Smooth muscle cell (in vitro differentiated cells): ENCODE data around the gene PLAC9. TPM values are rescaled to one million over a fixed set of nuclear protein-coding genes. Genes with fewer than 3 reads are reported as not detected.

Experiments
- DNase-seq: peaks from one replicate; lab custom pipeline; 2025; ENCODE audit not compliant: unreplicated experiment; lab: John Stamatoyannopoulos, UW
- H2AFZ ChIP-seq: fragments of 200-600 bp; sonication (generic); 2 replicates; pipeline ENCODE4 v1.6.0; 2016; ENCODE audit warnings: antibody characterized with exemption, low read depth, mild to moderate bottlenecking
- H3F3A ChIP-seq: fragments of 200-600 bp; sonication (generic); 2 replicates; pipeline ENCODE4 v1.6.0; 2017; ENCODE audit warnings: antibody characterized with exemption, low read depth
- H3K27ac ChIP-seq: fragments of 200-600 bp; sonication (generic); 2 replicates; pipeline ENCODE4 v1.5.1; 2016; ENCODE audit warnings: low read depth, mild to moderate bottlenecking
- H3K27me3 ChIP-seq: fragments of 200-600 bp; sonication (generic); 2 replicates; pipeline ENCODE4 v1.6.1; 2016; ENCODE audit warnings: low read depth, mild to moderate bottlenecking
- H3K36me3 ChIP-seq: fragments of 200-600 bp; sonication (generic); 2 replicates; pipeline ENCODE4 v1.5.1; 2016; ENCODE audit warnings: low read depth
- H3K4me1 ChIP-seq: fragments of 200-600 bp; sonication (generic); 2 replicates; pipeline ENCODE4 v1.5.1; 2016; ENCODE audit warnings: low read depth
- H3K4me2 ChIP-seq: fragments of 200-600 bp; sonication (generic); 2 replicates; pipeline ENCODE4 v1.6.0; 2016; ENCODE audit warnings: mild to moderate bottlenecking
- H3K4me3 ChIP-seq: fragments of 200-600 bp; sonication (generic); 2 replicates; pipeline ENCODE4 v1.5.1; 2016; ENCODE audit warnings: mild to moderate bottlenecking
- H3K79me2 ChIP-seq: fragments of 200-600 bp; sonication (generic); 2 replicates; pipeline ENCODE4 v1.6.0; 2016; ENCODE audit warnings: low read depth, mild to moderate bottlenecking
- H3K9ac ChIP-seq: fragments of 200-600 bp; sonication (generic); 2 replicates; pipeline ENCODE4 v1.6.0; 2016; ENCODE audit warnings: low read depth
- H3K9me3 ChIP-seq: fragments of 200-600 bp; sonication (generic); replicated peaks from 2 replicates; pipeline ENCODE4 v1.5.1; 2016; ENCODE audit warnings: low read depth
- H4K20me1 ChIP-seq: fragments of 200-600 bp; sonication (generic); 2 replicates; pipeline ENCODE4 v1.6.0; 2016; ENCODE audit warnings: low read depth
- WGBS: methylation state at CpG from one replicate; pipeline ENCODE4 v1.1.7; 2016; ENCODE audit warnings: low lambda C conversion rate; 5-methylcytosine and 5-hydroxymethylcytosine counted together
- polyA plus RNA-seq: library from polyadenylated mRNA; unstranded; fragments of >200 nt; fragmentation: Nextera tagmentation; extraction: Ambion mirVana; gene quantifications from 2 replicates; pipeline ENCODE4 v1.2.1, GENCODE V29; 2016
- total RNA-seq: library from RNA; depleted of rRNA; stranded (reverse); fragments of >200 nt; gene quantifications from 2 replicates; pipeline ENCODE4 v1.2.3, GENCODE V29; 2014
- TF ChIP-seq, protein P1 (sequence below): fragments of 200-600 bp; sonication (generic); IDR thresholded peaks from 2 replicates; pipeline ENCODE4 v1.5.1; 2017; ENCODE audit warnings: borderline replicate concordance, mild to moderate bottlenecking, antibody characterized with exemption; ENCODE audit not compliant: insufficient read depth, poor library complexity, severe bottlenecking

PLAC9 gene
- total and polyA plus RNA-seq, 2 experiments from 2014 or later = 1.5 to 23.7 TPM

DNA sequence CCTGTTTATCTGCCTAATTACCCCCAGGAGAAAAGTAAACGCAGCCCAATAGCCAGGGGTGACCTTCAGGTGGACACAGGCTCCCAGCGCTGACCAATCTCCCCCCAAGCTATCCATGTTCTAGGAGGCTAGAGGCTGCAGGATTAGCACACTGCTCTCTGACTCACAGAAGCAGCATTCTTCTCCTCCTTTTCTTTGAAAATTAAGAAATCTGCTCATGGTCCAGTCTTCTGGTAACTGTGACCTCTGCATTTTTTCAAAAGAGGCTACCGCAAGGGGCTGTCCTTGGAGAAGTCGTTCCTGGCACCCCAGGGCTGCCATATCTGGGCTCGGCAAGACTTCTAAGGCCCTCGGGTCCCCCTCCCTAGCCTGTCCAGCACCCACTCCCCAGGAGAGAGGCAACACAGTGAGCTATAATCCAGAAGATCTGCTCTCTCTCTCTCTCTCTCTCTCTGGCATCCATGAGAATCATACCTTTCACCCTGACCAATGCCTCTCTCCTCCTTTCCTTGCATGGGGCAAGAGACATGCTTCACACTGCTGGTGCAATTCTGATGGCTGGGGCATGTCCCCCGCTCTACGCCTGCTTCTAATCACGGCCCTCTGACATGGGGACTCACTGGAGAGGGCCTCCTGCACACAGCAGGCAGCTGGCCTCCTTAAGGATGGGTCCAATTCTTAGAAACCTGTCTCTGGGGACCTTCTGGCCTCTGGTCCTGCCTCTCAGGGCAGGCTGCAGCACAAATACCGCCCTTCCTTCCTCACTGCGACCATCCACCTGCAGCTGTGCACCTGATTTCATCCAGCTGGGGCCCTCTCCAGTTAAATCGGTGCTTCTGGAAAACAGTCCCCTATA is 45.5 kb downstream of the PLAC9 start:
- H3K79me2 ChIP-seq = peaks cover 60% of the 10 kb centered on the region
- H3K36me3 ChIP-seq = no peaks in the 10 kb centered on the region
- no peak overlapping the region for H3K9ac ChIP-seq
- H4K20me1 ChIP-seq = peaks cover 99% of the 10 kb centered on the region
- no peak overlapping the region for H2AFZ ChIP-seq
- H3K9me3 ChIP-seq = no peaks in the 10 kb centered on the region
- TF ChIP-seq, protein P1, sequence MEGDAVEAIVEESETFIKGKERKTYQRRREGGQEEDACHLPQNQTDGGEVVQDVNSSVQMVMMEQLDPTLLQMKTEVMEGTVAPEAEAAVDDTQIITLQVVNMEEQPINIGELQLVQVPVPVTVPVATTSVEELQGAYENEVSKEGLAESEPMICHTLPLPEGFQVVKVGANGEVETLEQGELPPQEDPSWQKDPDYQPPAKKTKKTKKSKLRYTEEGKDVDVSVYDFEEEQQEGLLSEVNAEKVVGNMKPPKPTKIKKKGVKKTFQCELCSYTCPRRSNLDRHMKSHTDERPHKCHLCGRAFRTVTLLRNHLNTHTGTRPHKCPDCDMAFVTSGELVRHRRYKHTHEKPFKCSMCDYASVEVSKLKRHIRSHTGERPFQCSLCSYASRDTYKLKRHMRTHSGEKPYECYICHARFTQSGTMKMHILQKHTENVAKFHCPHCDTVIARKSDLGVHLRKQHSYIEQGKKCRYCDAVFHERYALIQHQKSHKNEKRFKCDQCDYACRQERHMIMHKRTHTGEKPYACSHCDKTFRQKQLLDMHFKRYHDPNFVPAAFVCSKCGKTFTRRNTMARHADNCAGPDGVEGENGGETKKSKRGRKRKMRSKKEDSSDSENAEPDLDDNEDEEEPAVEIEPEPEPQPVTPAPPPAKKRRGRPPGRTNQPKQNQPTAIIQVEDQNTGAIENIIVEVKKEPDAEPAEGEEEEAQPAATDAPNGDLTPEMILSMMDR = no peak
- no peak for DNase-seq
- peak overlapping the region; percentile 57 for H3K4me2 ChIP-seq
- H3K27me3 ChIP-seq = no peaks in the 10 kb centered on the region
- no peak overlapping the region for H3K4me3 ChIP-seq
- 70% methylated on average over 12 of the region's 12 CpGs for WGBS
- H3F3A ChIP-seq = no peaks in the 10 kb centered on the region
- H3K27ac ChIP-seq = peak overlapping the region; percentile 57
- H3K4me1 ChIP-seq = no peaks in the 10 kb centered on the region

DNA sequence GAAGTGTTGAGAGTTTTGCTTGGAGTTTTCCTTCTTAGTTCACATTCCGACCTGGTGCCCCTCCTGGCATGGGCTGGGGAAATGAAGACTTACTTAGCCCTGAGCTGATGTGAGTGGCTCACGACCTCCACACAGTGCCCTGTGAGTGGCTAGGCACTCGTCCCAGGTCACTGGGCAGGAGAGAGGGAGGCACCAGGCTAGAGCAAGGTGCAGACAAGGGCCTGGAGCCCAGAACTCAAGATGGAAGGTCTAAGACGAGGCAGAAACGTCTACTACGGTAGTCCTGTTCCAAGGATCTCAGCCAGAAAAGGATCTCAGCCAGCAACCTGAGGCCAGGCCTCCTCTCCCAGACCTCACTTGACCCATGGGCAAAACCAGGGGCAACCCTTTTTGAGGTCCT is 50.5 kb downstream of the PLAC9 start:
- no peaks in the 10 kb centered on the region for H3K27me3 ChIP-seq
- 96% methylated on average over 6 of the region's 6 CpGs for WGBS
- no peaks in the 10 kb centered on the region for H3K9me3 ChIP-seq
- H3K4me2 ChIP-seq = no peak overlapping the region
- H3F3A ChIP-seq = no peaks in the 10 kb centered on the region
- H3K9ac ChIP-seq = no peak overlapping the region
- H3K4me3 ChIP-seq = no peak overlapping the region
- H3K27ac ChIP-seq = no peak overlapping the region
- peaks cover 84% of the 10 kb centered on the region for H3K79me2 ChIP-seq
- no peaks in the 10 kb centered on the region for H3K4me1 ChIP-seq
- no peak for DNase-seq
- H3K36me3 ChIP-seq = no peaks in the 10 kb centered on the region
- TF ChIP-seq, protein P1 = no peak
- peaks cover 100% of the 10 kb centered on the region for H4K20me1 ChIP-seq
- H2AFZ ChIP-seq = no peak overlapping the region

DNA sequence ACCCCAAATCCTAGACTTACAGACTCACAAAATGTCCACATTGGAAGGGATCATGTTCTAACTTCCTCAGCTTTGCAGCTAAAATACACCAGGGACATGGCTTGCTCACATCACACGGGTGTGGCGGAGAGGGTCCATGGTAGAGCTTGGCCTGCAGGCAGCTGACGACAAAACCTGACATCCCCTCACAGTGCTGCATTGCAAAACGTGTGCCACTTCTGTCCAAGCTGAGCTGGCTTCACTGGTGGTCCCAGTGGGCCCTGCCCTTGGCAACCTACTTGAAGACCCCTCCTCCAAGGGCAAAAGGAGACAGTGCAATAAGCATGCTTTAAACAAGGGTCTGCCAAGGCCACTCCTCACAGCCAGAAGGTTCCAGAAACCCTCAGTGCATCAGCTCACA is 50.9 kb downstream of the PLAC9 start:
- 92% methylated on average over 4 of the region's 4 CpGs for WGBS
- H3K9me3 ChIP-seq = no peaks in the 10 kb centered on the region
- peaks cover 87% of the 10 kb centered on the region for H3K79me2 ChIP-seq
- H2AFZ ChIP-seq = no peak overlapping the region
- DNase-seq = no peak
- no peaks in the 10 kb centered on the region for H3K4me1 ChIP-seq
- no peaks in the 10 kb centered on the region for H3K27me3 ChIP-seq
- H4K20me1 ChIP-seq = peaks cover 99% of the 10 kb centered on the region
- H3F3A ChIP-seq = no peaks in the 10 kb centered on the region
- TF ChIP-seq, protein P1 = no peak
- H3K4me3 ChIP-seq = no peak overlapping the region
- no peak overlapping the region for H3K4me2 ChIP-seq
- no peaks in the 10 kb centered on the region for H3K36me3 ChIP-seq
- H3K9ac ChIP-seq = no peak overlapping the region
- no peak overlapping the region for H3K27ac ChIP-seq

DNA sequence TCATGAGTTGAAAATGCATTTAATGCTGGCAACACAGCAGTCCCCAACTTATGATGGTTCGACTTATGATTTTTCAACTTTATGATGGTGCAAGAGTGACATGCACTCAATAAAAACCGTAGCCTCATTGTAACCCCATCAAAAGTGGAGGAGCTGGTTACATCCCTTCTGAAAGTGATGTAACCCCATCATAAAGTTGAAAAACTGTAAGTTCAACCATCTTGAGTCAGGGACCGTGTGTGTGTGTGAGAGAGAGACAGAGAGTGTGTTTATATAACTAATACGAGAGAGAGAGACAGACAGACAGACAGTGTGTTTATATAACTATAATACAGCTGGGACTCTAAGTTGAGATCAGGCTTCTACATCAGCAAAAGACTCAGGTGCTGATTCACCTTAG is 51.8 kb downstream of the PLAC9 start:
- no peaks in the 10 kb centered on the region for H3K9me3 ChIP-seq
- no peak overlapping the region for H2AFZ ChIP-seq
- no peaks in the 10 kb centered on the region for H3K36me3 ChIP-seq
- H3K27ac ChIP-seq = no peak overlapping the region
- no peaks in the 10 kb centered on the region for H3F3A ChIP-seq
- 83% methylated on average over 4 of the region's 4 CpGs for whole genome bisulfite sequencing
- peaks cover 94% of the 10 kb centered on the region for H3K79me2 ChIP-seq
- no peaks in the 10 kb centered on the region for H3K27me3 ChIP-seq
- peaks cover 99% of the 10 kb centered on the region for H4K20me1 ChIP-seq
- no peak overlapping the region for H3K4me3 ChIP-seq
- DNase-seq = no peak
- TF ChIP-seq, protein P1 = no peak
- no peak overlapping the region for H3K9ac ChIP-seq
- no peak overlapping the region for H3K4me2 ChIP-seq
- no peaks in the 10 kb centered on the region for H3K4me1 ChIP-seq
